HG02642 (cell line): Measurements from ENCODE around the gene SMURF2.
A peak's percentile ranks its signal among the peaks of the same experiment; 100 is the strongest.
"Not testable (repeated sequence)": the region's sequence is repeated elsewhere in the genome, so short reads cannot be mapped to it uniquely, and the experiment has no call there.

ENCODE experiments used
- ATAC-seq: cut with Tn5 transposase; IDR thresholded peaks from one replicate; pipeline ENCODE4 v1.9.1; 2021; ENCODE audit warnings: mild to moderate bottlenecking; ENCODE audit not compliant: unreplicated experiment, poor library complexity

The SMURF2 gene

GRCh38 chr17:64661976-64662773 is at the start of gene SMURF2:
TSS of gene SMURF2 (minus strand) at chr17:64662307. CDS start at chr17:64661880, 427 bp downstream.
- ATAC-seq, result peak; percentile 89

- ATAC-seq, result no peak
Measured at GRCh38 chr17:64709481-64709880, 47.4 kb upstream of the SMURF2 start.

- no peak for ATAC-seq
Measured at GRCh38 chr17:64707050-64707591, 45.0 kb upstream of the SMURF2 start.

- ATAC-seq, result no peak
Measured at GRCh38 chr17:64706224-64707049, 44.3 kb upstream of the SMURF2 start.

- ATAC-seq, result no peak
Measured at GRCh38 chr17:64702815-64703214, 40.7 kb upstream of the SMURF2 start.

GRCh38 chr17:64698725-64699124 is 36.6 kb upstream of the SMURF2 start:
- no peak for ATAC-seq

- no peak for ATAC-seq
Measured at GRCh38 chr17:64694207-64694606, 32.1 kb upstream of the SMURF2 start.

- ATAC-seq, result no peak
Measured at GRCh38 chr17:64692187-64692586, 30.1 kb upstream of the SMURF2 start.

- no peak for ATAC-seq
Measured at GRCh38 chr17:64689106-64689505, 27.0 kb upstream of the SMURF2 start.

- no peak for ATAC-seq
Measured at GRCh38 chr17:64688481-64688880, 26.4 kb upstream of the SMURF2 start.

- no peak for ATAC-seq
Measured at GRCh38 chr17:64687961-64688360, 25.9 kb upstream of the SMURF2 start.

- ATAC-seq, result no peak
Measured at GRCh38 chr17:64687376-64687775, 25.3 kb upstream of the SMURF2 start.

GRCh38 chr17:64686705-64687104 is 24.6 kb upstream of the SMURF2 start:
- no peak for ATAC-seq

- ATAC-seq, result no peak
Measured at GRCh38 chr17:64685705-64686104, 23.6 kb upstream of the SMURF2 start.

- no peak for ATAC-seq
Measured at GRCh38 chr17:64683796-64684195, 21.7 kb upstream of the SMURF2 start.

- no peak for ATAC-seq
Measured at GRCh38 chr17:64682261-64683181, 20.4 kb upstream of the SMURF2 start.

- ATAC-seq, result no peak
Measured at GRCh38 chr17:64679710-64680216, 17.7 kb upstream of the SMURF2 start.

- no peak for ATAC-seq
Measured at GRCh38 chr17:64676763-64677162, 14.7 kb upstream of the SMURF2 start.

- ATAC-seq, result not testable (repeated sequence)
Measured at GRCh38 chr17:64670843-64671590, 8.9 kb upstream of the SMURF2 start.
